T-helper 1 cell treated with Interleukin-12 subunit alpha and Interleukin-12 subunit beta and Interleukin-4 antibody, amounts not matched to agents 30 μg/mL and 1 μg/mL, for 36 hours (primary cell): ENCODE data around the gene ABHD1.
"Not testable (repeated sequence)": the region's sequence is repeated elsewhere in the genome, so short reads cannot be mapped to it uniquely, and the experiment has no call there.

Source experiments
- H3K27ac Mint-ChIP-seq: one replicate; pipeline ENCODE4 v1.8.0; 2021; ENCODE audit warnings: mild to moderate bottlenecking, mixed read lengths
- H3K27me3 Mint-ChIP-seq: one replicate; pipeline ENCODE4 v1.8.0; 2021; ENCODE audit warnings: low read depth, mixed read lengths
- H3K36me3 Mint-ChIP-seq: one replicate; pipeline ENCODE4 v1.8.0; 2021; ENCODE audit warnings: low read depth, mixed read lengths
- H3K4me1 Mint-ChIP-seq: one replicate; pipeline ENCODE4 v1.8.0; 2021; ENCODE audit warnings: low read depth, mixed read lengths
- H3K4me3 Mint-ChIP-seq: one replicate; pipeline ENCODE4 v1.8.0; 2021; ENCODE audit warnings: mild to moderate bottlenecking, moderate library complexity, mixed read lengths
- H3K9me3 Mint-ChIP-seq: one replicate; pipeline ENCODE4 v1.8.0; 2021; ENCODE audit warnings: mixed read lengths

ABHD1 gene

GRCh38 chr2:27094353-27094984 lies 29.1 kb upstream of the ABHD1 start:
- Mint-ChIP-seq H3K27ac (no peak overlapping the region), H3K9me3 (no peaks in the 10 kb centered on the region), H3K4me3 (no peak overlapping the region)

GRCh38 chr2:27095427-27095744 lies 28.2 kb upstream of the ABHD1 start:
- Mint-ChIP-seq H3K36me3 (peaks cover 9% of the 10 kb centered on the region), H3K27ac (peak overlapping the region; percentile 45), H3K4me1 (peaks cover 14% of the 10 kb centered on the region), H3K9me3 (no peaks in the 10 kb centered on the region), H3K27me3 (no peaks in the 10 kb centered on the region), H3K4me3 (peak overlapping the region; percentile 37)

More at GRCh38 chr2:27094353-27094984, 29.1 kb upstream of the ABHD1 start:
- H3K4me1 Mint-ChIP-seq = peaks cover 18% of the 10 kb centered on the region
- no peaks in the 10 kb centered on the region for H3K27me3 Mint-ChIP-seq
- peaks cover 7% of the 10 kb centered on the region for H3K36me3 Mint-ChIP-seq

GRCh38 chr2:27095745-27096651 lies 27.6 kb upstream of the ABHD1 start:
- H3K4me1 Mint-ChIP-seq = peaks cover 14% of the 10 kb centered on the region
- H3K36me3 Mint-ChIP-seq = peaks cover 9% of the 10 kb centered on the region
- H3K4me3 Mint-ChIP-seq = peak overlapping the region; percentile 37
- H3K9me3 Mint-ChIP-seq = no peaks in the 10 kb centered on the region
- peak overlapping the region; percentile 63 for H3K27ac Mint-ChIP-seq
- no peaks in the 10 kb centered on the region for H3K27me3 Mint-ChIP-seq

GRCh38 chr2:27096748-27097297 lies 26.8 kb upstream of the ABHD1 start:
- H3K4me1 Mint-ChIP-seq = peaks cover 14% of the 10 kb centered on the region
- no peak overlapping the region for H3K4me3 Mint-ChIP-seq
- H3K9me3 Mint-ChIP-seq = no peaks in the 10 kb centered on the region
- peak overlapping the region; percentile 22 for H3K27ac Mint-ChIP-seq
- H3K27me3 Mint-ChIP-seq = no peaks in the 10 kb centered on the region
- H3K36me3 Mint-ChIP-seq = peaks cover 9% of the 10 kb centered on the region

GRCh38 chr2:27097341-27097740 lies 26.3 kb upstream of the ABHD1 start:
- peaks cover 9% of the 10 kb centered on the region for H3K36me3 Mint-ChIP-seq
- peaks cover 14% of the 10 kb centered on the region for H3K4me1 Mint-ChIP-seq
- H3K9me3 Mint-ChIP-seq = no peaks in the 10 kb centered on the region
- no peak overlapping the region for H3K4me3 Mint-ChIP-seq
- H3K27ac Mint-ChIP-seq = no peak overlapping the region
- H3K27me3 Mint-ChIP-seq = no peaks in the 10 kb centered on the region

- no peaks in the 10 kb centered on the region for H3K27me3 Mint-ChIP-seq
- H3K4me1 Mint-ChIP-seq = peaks cover 14% of the 10 kb centered on the region
- H3K36me3 Mint-ChIP-seq = peaks cover 7% of the 10 kb centered on the region
- H3K4me3 Mint-ChIP-seq = no peak overlapping the region
- H3K9me3 Mint-ChIP-seq = no peaks in the 10 kb centered on the region
- H3K27ac Mint-ChIP-seq = no peak overlapping the region
Observed at GRCh38 chr2:27099334-27099955, 24.2 kb upstream of the ABHD1 start.

- Mint-ChIP-seq H3K4me3 (no peak overlapping the region), H3K4me1 (peaks cover 14% of the 10 kb centered on the region), H3K36me3 (peaks cover 7% of the 10 kb centered on the region), H3K27ac (no peak overlapping the region), H3K9me3 (no peaks in the 10 kb centered on the region), H3K27me3 (no peaks in the 10 kb centered on the region)
Observed at GRCh38 chr2:27100036-27100435, 23.6 kb upstream of the ABHD1 start.

GRCh38 chr2:27102329-27102728 lies 21.3 kb upstream of the ABHD1 start:
- no peaks in the 10 kb centered on the region for H3K27me3 Mint-ChIP-seq
- H3K36me3 Mint-ChIP-seq = peaks cover 7% of the 10 kb centered on the region
- H3K27ac Mint-ChIP-seq = no peak overlapping the region
- H3K9me3 Mint-ChIP-seq = no peaks in the 10 kb centered on the region
- H3K4me1 Mint-ChIP-seq = peaks cover 3% of the 10 kb centered on the region
- no peak overlapping the region for H3K4me3 Mint-ChIP-seq

GRCh38 chr2:27105981-27106380 lies 17.6 kb upstream of the ABHD1 start:
- Mint-ChIP-seq H3K27ac (no peak overlapping the region), H3K27me3 (peaks cover 3% of the 10 kb centered on the region), H3K4me1 (no peaks in the 10 kb centered on the region), H3K36me3 (no peaks in the 10 kb centered on the region), H3K4me3 (no peak overlapping the region), H3K9me3 (no peaks in the 10 kb centered on the region)

GRCh38 chr2:27108221-27108620 lies 15.4 kb upstream of the ABHD1 start:
- Mint-ChIP-seq H3K36me3 (no peaks in the 10 kb centered on the region), H3K27me3 (peaks cover 3% of the 10 kb centered on the region), H3K27ac (no peak overlapping the region)

GRCh38 chr2:27109083-27109482 lies 14.5 kb upstream of the ABHD1 start:
- Mint-ChIP-seq H3K27me3 (peaks cover 3% of the 10 kb centered on the region), H3K27ac (no peak overlapping the region), H3K36me3 (no peaks in the 10 kb centered on the region), H3K4me1 (no peaks in the 10 kb centered on the region), H3K9me3 (no peaks in the 10 kb centered on the region), H3K4me3 (no peak overlapping the region)

More at GRCh38 chr2:27108221-27108620, 15.4 kb upstream of the ABHD1 start:
- Mint-ChIP-seq H3K4me3 (no peak overlapping the region), H3K9me3 (no peaks in the 10 kb centered on the region), H3K4me1 (no peaks in the 10 kb centered on the region)

GRCh38 chr2:27110603-27111352 lies 12.8 kb upstream of the ABHD1 start:
- not testable (repeated sequence) for H3K36me3 Mint-ChIP-seq, H3K4me1 Mint-ChIP-seq, H3K9me3 Mint-ChIP-seq, H3K27ac Mint-ChIP-seq, H3K4me3 Mint-ChIP-seq, H3K27me3 Mint-ChIP-seq

- H3K9me3 Mint-ChIP-seq, H3K36me3 Mint-ChIP-seq, H3K27ac Mint-ChIP-seq, H3K4me1 Mint-ChIP-seq, H3K27me3 Mint-ChIP-seq, H3K4me3 Mint-ChIP-seq: not testable (repeated sequence)
Observed at GRCh38 chr2:27111392-27112078, 12.1 kb upstream of the ABHD1 start.

- peaks cover 38% of the 10 kb centered on the region for H3K27me3 Mint-ChIP-seq
- no peaks in the 10 kb centered on the region for H3K9me3 Mint-ChIP-seq
- H3K36me3 Mint-ChIP-seq = no peaks in the 10 kb centered on the region
- peaks cover 3% of the 10 kb centered on the region for H3K4me1 Mint-ChIP-seq
- no peak overlapping the region for H3K27ac Mint-ChIP-seq
- no peak overlapping the region for H3K4me3 Mint-ChIP-seq
Observed at GRCh38 chr2:27115519-27115918, 8.1 kb upstream of the ABHD1 start.
